AG08395 (cell line): ENCODE data around the gene LOXL4.

Source experiments
- DNase-seq: peaks from one replicate; pipeline ENCODE4 v3.0.0; 2012; ENCODE audit warnings: mixed read lengths, low spot score

The LOXL4 gene

DNA sequence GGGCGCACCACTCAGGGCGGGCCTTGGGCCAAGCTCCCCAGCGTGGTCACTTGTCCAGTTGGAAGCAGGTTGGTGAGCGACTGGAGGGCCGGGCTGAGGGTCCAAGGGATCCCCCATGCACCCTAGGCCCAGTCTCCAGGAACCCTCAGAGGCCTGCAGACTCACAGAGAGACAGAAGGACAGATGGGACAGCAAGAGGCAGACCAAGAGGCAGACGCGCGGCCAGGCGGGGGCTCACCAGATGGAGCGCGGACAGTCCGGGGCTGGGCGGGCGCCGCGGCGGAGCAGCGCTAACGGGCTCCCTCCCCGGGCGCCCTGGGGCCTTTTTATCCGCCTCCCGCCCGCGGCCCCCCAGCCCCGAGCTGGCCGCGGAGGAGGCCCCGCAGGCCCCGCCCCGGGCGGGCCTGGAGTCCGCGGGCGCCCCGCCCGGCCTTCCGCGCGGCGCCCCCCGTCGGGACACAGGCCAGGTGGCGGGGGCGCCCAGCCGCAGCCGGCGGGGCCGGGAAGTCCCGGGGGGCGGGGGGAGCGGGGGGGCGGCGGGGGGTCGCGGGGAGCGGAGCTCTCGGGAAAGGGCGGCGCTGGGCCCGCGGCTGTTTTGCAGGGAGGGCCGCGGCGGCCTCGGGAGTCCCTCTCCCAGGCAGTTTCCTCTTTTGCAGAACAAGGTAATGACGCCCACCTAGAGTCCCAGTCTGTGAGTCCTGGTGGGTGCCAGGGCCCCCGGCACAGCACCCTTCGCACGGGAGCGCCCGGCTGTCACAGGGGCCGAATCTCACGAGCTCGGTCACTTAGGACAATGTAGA lies at the start of gene LOXL4:
Gene LOXL4 (minus strand): TSS at position 301 of the 800 bp plus-strand sequence. CDS start 5,175 bp downstream, outside the sequence.
- peak; percentile 66 for DNase-seq

DNA sequence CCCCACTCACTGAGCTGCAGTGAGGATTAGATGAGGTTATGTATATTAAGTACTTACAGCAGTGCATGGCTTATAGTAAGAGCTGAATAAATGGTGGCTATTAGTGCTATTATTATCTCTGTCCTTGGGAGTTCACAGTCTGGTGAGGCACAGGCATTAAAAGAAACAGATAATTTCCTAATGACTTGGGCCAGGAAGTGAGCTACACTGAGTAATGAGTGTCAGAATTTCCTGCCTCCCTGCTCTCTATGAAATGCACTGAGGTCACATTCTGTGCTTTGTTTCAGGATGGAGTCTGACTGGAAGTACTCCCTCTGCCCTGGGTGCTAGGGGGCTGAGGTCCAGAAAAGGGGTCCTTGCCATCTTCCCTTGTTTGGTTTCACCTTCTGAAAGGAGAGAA lies 48.7 kb upstream of the LOXL4 start:
- peak; percentile 50 for DNase-seq

DNA sequence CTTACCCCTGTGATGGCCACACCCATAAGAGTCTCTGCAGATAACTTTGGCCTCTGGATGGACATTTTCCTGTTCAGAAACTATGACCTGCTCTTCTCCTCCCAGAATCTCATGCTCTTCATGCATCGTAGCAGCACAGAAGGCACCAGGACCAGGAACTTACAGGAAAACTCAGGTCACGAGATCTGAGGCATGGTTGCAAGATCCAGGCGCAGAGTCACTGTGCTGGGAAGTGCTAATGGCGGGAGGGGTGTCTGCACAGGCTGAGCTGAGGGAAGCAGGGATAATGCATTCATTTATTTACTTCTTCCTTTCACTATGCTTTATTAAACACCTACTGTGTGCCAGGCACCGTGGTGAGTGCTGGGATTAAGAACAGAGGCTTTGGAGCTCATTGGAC lies 48.2 kb upstream of the LOXL4 start:
- DNase-seq: no peak

DNA sequence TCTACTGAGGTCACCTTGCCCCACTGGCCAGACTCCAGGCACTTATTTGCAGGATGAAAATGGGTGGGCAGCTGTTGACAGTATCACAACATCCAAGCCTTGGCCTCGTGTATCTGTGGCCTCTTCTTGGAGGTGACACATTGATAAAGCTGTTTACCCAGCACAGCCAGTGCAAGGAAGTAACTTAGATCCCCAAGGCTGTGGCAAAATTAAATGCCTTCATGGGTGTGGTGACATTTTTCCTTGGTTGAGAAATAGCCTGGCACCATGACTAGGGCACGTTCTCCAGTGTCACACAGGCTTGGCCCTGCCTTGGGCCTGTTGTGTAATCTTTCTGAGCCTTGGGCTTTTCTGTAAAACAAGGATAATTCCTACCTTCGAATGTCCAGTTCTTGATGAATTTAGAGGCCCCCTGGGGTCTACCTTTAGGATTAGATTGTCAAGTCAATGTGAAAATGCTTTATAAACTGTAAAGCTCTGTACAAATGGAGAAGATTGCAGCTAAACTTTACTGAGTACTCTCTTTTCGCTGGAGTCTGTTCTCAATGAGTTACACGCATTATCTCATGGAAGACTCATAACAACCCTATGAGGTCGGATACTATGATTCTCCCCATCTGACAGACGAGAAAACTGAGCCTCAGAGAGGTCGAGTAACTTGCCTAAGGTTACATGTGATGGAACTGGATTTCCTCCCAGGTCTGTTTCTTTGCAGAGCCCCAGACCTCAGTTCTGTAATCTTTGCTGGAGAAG lies 46.7 kb upstream of the LOXL4 start:
- DNase-seq: peak; percentile 76

DNA sequence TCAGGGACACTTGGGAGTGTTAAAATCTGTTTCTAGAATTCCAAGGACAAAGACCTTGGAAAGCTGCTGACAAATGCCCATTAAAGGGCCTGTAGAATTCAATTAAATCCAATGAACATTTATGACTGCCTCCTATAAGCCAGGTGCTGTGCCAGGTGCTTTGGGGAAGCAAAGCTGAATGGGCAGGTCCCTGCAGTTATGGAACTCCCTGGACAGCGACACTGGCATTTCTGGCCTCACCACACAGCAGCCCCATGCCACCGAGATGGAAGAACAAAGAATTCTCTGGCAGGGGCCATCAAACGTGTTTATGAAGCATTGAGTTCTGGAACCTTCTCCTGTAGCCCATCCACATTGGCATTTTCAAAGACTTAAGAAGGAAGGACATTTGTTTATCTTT lies 45.6 kb upstream of the LOXL4 start:
- no peak for DNase-seq

DNA sequence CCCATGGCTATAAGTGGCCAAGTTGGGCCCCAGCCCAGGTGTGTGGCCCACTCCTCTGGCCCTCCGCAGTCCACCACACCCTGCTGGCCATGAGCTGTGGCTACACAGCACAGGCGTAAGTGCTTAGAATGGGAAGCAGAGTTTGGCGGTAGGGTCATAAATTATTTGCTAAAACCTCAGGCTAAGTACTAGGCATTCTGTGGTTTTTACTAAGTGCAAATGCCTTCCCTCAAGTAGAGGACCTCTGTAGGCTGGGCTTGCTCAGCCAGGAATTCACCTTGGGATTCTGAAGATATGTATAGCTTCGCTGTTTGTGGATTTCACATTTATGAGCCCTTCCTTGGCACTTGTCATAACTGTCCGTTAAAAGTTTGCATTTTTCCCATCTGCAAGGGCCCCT lies 44.8 kb upstream of the LOXL4 start:
- no peak for DNase-seq

DNA sequence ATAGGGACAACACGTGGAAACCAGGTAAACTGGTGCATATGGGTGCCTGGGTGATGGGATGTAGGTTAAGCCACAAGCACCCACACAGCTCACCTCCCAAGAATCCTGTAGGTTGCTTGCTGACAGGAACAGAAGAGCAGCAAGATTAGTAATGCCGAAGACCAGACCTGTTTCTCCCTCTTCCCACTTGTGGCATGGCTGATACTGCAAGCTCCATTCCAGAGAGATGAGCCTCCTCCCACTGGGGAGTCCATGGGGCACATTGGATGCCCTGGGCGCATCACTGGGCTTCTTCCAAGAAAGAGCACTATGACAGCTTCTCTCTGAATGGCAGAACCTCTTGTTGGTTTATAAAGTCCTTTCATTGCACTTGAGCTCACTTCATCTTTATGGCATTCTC lies 44.4 kb upstream of the LOXL4 start:
- no peak for DNase-seq

DNA sequence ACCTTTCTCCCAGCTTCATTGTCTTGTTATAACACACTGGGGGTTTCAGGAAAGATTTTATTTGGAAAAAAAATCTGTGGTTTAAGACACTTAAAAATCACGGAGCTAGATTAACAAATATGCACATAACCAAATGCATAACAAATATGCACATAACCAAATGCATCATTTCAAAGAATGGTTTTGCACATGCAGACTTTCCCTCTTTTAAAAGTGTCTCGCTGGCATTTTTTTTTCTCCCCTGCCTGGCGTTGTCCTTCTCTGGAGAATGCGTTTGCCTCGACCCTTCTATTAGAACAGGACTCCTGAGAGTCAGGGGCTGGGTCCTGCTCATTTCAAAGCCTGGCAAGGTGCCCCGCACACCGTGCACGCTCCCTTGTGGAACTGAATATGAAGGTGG lies 42.7 kb upstream of the LOXL4 start:
- DNase-seq: no peak

DNA sequence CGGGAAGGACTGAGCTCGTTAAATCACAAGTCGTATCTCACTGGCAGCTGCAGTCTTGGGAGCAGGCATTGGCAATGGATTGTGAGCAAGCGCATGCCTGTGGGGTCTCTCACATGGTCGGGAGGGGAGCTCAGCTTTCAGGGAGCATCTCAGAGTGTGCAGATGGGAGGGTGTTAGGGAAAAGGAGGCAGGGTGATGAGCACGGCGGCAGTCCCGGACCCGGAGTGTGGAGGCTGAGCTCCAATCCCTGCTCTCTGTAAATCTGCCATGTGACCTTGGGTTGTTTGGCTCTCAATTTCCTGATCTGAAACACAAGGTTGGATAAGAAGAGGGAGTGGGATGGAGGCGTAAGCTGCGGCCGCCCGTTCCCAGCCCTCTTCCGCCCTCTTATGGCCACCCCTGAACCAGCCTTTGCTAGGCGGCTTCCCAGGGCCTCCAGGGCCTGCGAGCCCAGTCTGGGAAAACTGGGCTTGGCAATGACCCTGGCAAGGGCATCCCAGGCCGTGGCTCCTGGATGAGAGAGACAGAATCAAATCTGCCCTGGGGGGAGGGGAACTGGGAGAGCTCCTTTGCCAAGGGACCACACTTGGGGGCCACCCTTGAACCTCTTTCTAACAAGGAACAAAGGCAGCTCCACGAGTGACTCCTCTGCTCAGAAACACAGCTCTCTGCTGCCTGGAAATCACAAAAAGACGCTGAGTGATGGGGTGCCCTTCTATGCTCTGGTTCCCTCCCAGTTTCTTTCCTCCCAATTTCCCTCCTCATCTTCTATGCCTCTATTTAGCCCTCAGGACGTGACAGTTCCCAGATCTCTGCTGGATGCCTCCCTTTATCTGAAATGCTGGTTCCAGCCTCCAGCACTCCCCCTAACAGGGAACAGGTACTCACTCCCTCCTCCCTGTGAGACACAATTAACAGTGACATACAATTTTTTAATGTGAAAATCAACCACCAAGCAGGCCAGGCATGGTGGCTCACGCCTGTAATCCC lies 41.7 kb upstream of the LOXL4 start:
- peak; percentile 92 for DNase-seq

DNA sequence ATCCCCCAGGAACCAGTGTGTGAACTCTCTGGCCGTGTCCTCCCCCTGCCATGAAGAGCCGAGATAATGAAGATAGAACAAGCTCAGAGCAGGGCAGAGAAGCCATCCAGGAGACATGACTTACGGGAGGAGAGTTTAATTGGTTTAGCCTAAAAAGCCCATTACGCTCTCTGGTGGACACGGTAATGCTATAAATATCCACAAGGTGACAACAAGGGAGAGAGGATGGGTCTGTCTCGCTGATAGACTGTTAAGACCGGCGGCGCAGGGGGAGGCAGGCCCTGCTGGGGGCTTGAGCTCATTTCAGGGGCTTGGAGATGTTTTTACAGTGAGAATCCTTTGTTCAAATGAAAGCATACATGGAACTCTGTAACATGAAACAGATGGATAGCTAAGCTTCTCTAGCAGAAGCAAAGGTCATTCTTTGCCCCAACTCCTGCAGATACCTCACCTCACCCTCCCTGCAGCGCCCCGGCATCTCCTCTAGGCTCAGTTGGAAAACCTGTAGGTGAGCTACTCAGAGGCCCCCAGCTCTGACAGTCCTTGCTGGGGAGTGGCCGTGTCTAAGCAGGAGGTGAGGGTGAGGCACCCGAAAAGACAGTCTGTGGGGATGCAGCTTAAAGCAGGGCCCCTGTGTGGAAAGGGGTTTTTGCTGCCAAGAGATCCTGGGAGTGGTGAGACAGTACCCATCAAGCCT lies 40.8 kb upstream of the LOXL4 start:
- no peak for DNase-seq

DNA sequence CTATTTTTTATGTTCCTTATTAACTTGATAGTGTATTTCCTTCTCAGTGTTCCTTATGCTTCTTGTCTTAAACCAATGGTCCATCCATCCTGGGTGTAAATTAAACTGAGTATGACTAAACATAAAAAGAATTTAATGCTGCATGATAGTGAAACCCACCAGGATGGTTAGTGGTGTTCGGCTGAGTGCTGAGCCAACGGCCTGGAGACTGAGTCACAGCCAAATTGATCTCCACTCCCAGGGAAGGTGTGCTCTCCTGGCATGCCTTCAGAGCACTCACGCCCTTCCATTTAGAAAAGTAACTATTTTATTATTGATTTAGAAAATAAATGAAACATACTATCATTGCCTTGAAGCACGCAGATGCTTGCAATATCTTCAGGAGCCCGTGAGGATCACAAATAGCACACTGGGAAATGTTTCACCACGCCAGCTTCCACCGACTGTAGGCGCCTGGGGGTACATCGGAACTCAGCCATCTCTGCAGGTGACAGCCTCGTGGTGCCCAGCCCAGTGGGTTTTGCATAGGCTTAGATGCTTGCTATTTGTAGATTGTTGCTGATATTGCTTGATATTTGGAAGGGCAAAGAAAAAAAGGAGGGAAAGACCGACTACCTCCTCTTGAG lies 40.0 kb upstream of the LOXL4 start:
- no peak for DNase-seq

DNA sequence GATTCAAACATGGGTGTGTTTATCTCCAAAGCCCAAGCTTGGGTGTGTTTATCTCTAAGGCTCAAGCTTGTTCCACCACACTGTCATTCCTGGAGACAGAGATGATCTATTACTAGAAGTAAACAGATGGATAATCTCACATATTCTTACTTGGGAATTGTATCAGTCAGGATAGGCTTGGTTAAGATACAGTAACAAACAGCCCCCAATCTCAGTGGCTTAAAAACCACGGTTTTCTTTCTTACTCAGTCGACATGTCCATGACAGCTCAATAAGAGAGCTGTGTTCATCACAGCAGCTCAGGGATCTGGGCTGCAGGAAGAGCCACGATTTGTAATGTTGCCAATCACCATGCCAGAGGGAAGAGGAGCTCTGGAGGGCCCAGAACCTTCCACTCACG lies 38.5 kb upstream of the LOXL4 start:
- no peak for DNase-seq

DNA sequence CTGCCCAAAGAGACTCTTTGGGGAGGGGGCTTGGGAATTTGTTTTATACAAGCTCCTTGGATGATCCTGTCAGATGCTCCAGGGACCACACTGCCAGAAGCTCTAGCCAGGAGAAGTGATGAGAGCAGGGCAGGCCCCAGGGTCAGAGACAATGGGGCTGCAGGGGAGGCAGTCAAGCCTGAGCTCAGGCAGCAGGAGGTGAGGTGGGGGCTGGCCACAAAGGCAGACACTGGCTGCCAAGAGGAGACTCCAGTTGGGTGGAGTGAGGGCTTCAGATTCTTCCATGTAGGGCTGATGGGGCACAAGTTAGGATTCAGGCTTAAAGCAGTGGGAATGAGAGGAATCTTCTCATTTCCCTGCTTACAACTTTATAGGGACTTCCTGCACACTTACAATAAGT lies 35.6 kb upstream of the LOXL4 start:
- no peak for DNase-seq

DNA sequence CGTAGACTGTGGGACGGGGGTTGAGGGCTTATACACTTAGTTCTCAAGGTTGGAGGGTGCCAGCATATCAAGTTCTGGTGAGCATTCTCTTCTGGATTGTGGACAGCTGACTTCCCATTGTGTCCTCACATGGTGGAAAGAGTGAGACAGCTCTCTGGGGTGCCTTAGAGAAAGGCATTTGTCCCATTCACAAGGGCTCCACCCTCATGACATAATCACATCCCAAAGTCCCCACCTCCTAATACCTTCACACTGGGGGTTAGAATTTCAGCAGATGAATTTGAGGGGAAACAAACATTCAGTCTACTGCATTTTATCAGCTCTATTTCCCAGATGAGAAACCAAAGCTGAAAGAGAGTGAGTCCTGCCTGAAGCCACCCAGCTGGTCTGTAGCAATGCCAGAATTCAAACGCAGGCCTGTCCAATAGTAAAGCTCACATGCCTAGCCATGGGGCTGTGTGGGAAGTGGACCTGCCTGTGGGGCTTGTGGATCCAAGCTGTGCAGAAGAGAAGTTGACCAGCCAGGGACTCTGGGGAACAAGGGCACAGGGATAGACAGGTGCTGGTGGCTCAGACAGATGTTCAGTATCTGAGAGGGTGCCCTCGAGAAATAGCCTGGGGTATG lies 34.9 kb upstream of the LOXL4 start:
- DNase-seq: no peak

DNA sequence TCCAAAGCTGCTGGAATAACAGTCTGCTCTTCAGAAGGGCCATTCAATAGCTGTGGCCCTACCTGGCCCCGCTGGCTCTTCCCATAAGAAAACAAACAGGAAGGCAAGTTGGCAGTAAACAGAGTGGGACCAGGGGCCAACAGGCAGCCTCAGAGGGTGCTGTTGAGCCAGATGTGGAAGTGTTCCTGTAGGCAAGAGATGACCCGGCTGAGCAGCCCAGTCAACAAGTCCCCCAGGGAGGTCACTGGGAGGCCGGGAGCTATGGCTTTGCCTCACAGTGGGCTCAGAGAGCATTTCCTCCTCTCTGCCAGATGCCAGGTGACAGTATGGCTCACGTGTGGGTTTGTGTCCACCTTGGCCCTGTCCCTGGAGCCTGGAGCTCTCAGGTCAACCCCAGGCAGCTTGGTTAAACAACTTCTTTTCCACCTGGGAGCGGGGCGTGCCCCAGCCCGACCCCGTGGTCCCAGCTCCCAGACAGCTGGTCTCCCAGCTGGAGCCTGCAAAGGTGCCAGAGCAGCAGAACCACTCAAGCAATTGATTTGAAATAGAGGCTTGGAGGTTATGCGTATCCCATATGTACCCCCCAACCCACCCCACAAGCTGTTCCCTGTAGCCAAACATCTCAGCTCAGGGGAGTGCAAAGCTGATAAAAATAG lies 33.8 kb upstream of the LOXL4 start:
- no peak for DNase-seq

DNA sequence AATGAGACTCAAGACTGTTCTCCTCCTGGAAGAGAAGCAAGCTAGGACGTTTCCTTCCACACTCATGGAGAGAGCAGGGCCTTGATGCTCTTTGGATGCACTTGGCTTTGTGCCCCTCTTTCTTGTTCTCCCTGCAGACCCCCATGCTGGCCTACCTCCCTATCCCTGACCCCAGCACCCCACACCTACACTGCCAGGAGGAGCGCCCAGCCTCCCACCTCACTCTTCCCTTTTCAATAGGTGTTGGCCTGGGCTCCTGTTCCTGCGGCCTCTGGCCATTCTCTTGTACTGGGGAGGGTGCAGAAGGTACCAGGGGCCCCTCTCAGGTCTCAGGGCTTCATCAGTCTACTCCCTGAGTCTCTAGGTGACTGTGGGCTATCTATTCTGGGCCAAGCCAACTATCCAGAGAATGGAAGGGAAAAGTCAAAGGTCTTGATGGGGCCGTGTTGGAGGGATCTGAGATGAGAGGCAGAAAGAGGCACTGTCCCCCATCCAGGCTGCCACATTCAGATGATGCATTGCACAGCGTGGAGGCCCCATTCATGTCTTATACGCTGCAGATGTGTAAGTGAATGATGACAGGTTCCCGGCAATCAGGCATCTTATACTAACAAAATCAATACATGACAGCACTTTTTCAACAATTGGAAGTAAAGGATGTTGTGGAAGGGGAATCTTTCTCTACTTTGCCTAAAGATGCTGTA lies 32.7 kb upstream of the LOXL4 start:
- DNase-seq: no peak

DNA sequence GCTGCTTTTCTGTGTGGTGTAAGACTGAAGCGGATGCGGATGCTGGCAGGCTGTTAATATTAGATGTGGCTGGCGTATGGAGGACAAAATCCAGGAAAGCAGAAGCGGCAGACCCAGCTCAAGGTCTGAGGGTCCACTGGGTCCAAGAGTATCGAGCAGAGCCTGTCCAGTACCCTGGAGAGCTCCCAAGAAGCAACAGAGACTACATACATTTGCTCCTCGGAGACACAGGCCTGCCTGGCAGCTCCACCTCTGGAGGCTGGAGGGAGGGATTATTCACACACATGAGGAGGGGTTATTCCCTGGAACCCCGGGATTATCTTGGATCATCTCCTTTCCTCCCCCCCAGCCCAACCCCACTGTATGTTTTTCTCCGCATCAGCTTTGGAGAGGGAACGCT lies 31.3 kb upstream of the LOXL4 start:
- no peak for DNase-seq

DNA sequence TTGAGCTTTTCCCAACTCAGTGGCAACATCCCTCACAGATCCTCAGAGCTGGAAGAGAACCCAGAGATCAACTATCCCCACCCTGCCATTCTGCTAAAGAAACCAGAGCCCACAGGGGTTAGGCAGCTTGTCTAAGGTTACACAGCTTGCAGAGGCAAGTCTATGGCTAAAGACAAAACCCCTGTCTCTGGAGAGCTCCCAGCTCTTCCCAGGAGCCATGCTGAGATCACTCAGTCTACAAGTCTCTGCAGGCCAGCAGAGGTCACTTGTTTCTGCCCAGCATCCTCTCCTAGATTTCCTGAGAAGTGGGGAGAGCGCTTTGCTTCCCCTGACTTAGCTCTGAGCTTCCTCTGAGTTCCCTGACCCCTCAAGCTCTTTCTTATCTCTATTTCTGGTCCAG lies 28.5 kb upstream of the LOXL4 start:
- no peak for DNase-seq

DNA sequence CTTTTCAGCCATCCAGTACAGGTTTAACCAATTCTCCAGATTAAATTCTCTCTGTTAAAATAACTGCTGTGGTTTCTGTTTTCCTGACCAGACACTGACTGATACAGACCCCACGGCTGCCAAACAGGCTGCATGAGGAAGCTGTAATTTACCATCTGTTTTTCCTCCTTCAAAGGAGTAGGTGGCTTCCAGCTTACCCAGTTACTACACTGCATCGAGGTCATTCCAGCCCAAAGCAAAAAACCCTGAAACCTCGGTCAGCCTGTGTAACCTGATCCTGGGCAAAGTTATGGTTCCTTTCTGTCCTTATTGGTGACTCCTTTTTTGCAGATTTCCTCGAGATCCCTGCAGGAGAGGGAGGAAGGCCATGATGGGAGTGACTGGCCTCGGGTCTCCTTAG lies 27.9 kb upstream of the LOXL4 start:
- DNase-seq: peak; percentile 53

DNA sequence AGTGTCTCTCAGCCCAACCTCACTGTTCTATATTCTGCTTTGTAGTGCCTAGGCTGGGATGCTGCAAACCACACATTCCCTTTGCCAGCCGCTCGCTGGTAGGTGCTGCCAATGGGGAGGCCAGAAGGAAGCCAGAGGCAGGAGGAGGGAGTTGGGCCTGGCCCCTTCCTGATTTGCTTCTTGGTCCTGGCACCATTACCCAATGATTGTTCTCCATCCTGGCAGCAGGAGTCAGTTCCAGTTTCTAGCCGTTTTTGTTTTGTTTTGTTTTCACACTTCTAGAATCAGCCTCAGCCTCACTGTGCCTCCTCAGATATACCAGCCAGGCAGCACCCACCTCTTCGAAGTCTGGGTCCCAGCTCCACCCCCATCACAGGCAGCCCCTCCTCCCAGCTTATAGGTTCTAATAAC lies 27.4 kb upstream of the LOXL4 start:
- DNase-seq: no peak
